ENCODE measurements around the gene GATA6.
A peak's percentile ranks its signal among the peaks of the same experiment; 100 is the strongest.

The GATA6 gene

GRCh38 chr18:22171258-22172119, 2.1 kb downstream of the GATA6 start:
- Histone ChIP-seq H4K91ac (ENCODE audit: low read depth, low read length, poor library complexity) (no peak overlapping the region), H3K27me3 (ENCODE audit: control insufficient read depth in 3 of 3, insufficient read depth in 3 of 3, low read depth in 1 of 3, low read length in 3 of 3) (peaks cover 59 to 100% (median 94%) of the 10 kb centered on the region in 3 experiments), H2AFZ (ENCODE audit: low read length) (peak overlapping the region; percentile 94), H3K4me3 (ENCODE audit: low read length in 2 of 2) (peak overlapping the region in 1 of 2 donors; percentile 36), H2BK5ac (ENCODE audit: low read length) (peak overlapping the region; percentile 19), H3K23ac (ENCODE audit: low read depth, low read length, poor library complexity) (peak overlapping the region; percentile 100), H3K9me3 (replicated peaks in 1 of 2; ENCODE audit: control insufficient read depth in 2 of 2, insufficient read depth in 1 of 2, low read depth in 1 of 2, low read length in 2 of 2) (peaks cover 0 to 10% of the 10 kb centered on the region in 2 donors), H2AK5ac (ENCODE audit: low read depth, low read length) (peak overlapping the region; percentile 59), H3K36me3 (replicated peaks in 1 of 2; ENCODE audit: control insufficient read depth in 2 of 2, insufficient read depth in 2 of 2, low read length in 2 of 2) (no peaks in the 10 kb centered on the region), H4K8ac (ENCODE audit: low read depth, low read length) (no peak overlapping the region), H3K4me2 (ENCODE audit: insufficient read depth, low read length, poor library complexity, severe bottlenecking) (peak overlapping the region; percentile 43), H2BK12ac (ENCODE audit: low read length) (no peak overlapping the region), H3K27ac (replicated peaks; ENCODE audit: low read length) (no peak overlapping the region), H3K9ac (ENCODE audit: low read depth, low read length, poor library complexity) (peak overlapping the region; percentile 77), H3K14ac (ENCODE audit: low read length) (no peak overlapping the region), H3K4me1 (ENCODE audit: control insufficient read depth in 2 of 2, insufficient read depth in 1 of 2, low read depth in 1 of 2, low read length in 2 of 2) (peaks cover 0 to 14% of the 10 kb centered on the region in 2 donors), H3K79me1 (ENCODE audit: low read depth, low read length) (peaks cover 1% of the 10 kb centered on the region), H3K18ac (ENCODE audit: low read length) (peak overlapping the region; percentile 92), H3K4ac (ENCODE audit: low read length) (no peak overlapping the region), H2BK120ac (ENCODE audit: low read depth, low read length) (no peak overlapping the region), H2BK15ac (ENCODE audit: low read length) (peak overlapping the region; percentile 80)
- no peak for DNase-seq (ENCODE audit: low spot score)
- WGBS, 2 donors (ENCODE audit: extremely low coverage in 2 of 2, insufficient read length in 2 of 2, insufficient replicate concordance in 1 of 2): no CpG with 5 or more reads among the region's 120 CpGs

DNA sequence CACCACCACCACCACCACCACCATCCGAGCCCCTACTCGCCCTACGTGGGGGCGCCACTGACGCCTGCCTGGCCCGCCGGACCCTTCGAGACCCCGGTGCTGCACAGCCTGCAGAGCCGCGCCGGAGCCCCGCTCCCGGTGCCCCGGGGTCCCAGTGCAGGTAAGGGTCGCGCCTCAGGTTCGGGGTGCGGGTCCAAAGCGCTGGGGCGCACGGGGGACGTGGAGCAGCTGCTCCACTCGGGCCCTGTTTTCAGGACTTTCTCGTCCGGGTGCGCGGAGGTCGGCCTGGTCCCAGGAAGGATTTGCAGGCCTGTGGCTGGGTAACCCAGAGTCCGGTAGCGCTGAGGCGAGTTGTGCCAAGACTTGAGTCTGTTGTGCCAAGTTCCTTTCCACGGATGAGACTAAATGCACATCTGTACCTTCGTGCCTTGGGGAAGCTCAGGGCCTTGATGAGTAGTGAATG, 2.8 kb downstream of the GATA6 start:
- no peak overlapping the region for H3K14ac ChIP-seq (ENCODE audit: low read length)
- no peak overlapping the region for H4K91ac ChIP-seq (ENCODE audit: low read depth, low read length, poor library complexity)
- no peaks in the 10 kb centered on the region for H3K36me3 ChIP-seq (replicated peaks in 1 of 2; ENCODE audit: control insufficient read depth in 2 of 2, insufficient read depth in 2 of 2, low read length in 2 of 2)
- peaks cover 0 to 14% of the 10 kb centered on the region in 2 donors for H3K4me1 ChIP-seq (ENCODE audit: control insufficient read depth in 2 of 2, insufficient read depth in 1 of 2, low read depth in 1 of 2, low read length in 2 of 2)
- H3K4me2 ChIP-seq (ENCODE audit: insufficient read depth, low read length, poor library complexity, severe bottlenecking): peak overlapping the region; percentile 40
- no CpG with 5 or more reads among the region's 34 CpGs for WGBS, 2 donors (ENCODE audit: extremely low coverage in 2 of 2, insufficient read length in 2 of 2, insufficient replicate concordance in 1 of 2)
- H3K4ac ChIP-seq (ENCODE audit: low read length): no peak overlapping the region
- H3K4me3 ChIP-seq (ENCODE audit: low read length in 2 of 2): peak overlapping the region in 1 of 2 donors; percentile 29
- peaks cover 0 to 10% of the 10 kb centered on the region in 2 donors for H3K9me3 ChIP-seq (replicated peaks in 1 of 2; ENCODE audit: control insufficient read depth in 2 of 2, insufficient read depth in 1 of 2, low read depth in 1 of 2, low read length in 2 of 2)
- H2BK120ac ChIP-seq (ENCODE audit: low read depth, low read length): no peak overlapping the region
- H3K27me3 ChIP-seq (ENCODE audit: control insufficient read depth in 3 of 3, insufficient read depth in 3 of 3, low read depth in 1 of 3, low read length in 3 of 3): peaks cover 62 to 100% (median 94%) of the 10 kb centered on the region in 3 experiments
- no peak overlapping the region for H2BK15ac ChIP-seq (ENCODE audit: low read length)
- DNase-seq (ENCODE audit: low spot score): no peak
- peak overlapping the region; percentile 97 for H3K23ac ChIP-seq (ENCODE audit: low read depth, low read length, poor library complexity)
- H2BK5ac ChIP-seq (ENCODE audit: low read length): no peak overlapping the region
- H3K9ac ChIP-seq (ENCODE audit: low read depth, low read length, poor library complexity): no peak overlapping the region
- no peak overlapping the region for H3K27ac ChIP-seq (replicated peaks; ENCODE audit: low read length)
- H2BK12ac ChIP-seq (ENCODE audit: low read length): no peak overlapping the region
- H3K18ac ChIP-seq (ENCODE audit: low read length): peak overlapping the region; percentile 80
- H2AK5ac ChIP-seq (ENCODE audit: low read depth, low read length): no peak overlapping the region
- H4K8ac ChIP-seq (ENCODE audit: low read depth, low read length): no peak overlapping the region
- peaks cover 1% of the 10 kb centered on the region for H3K79me1 ChIP-seq (ENCODE audit: low read depth, low read length)
- no peak overlapping the region for H2AFZ ChIP-seq (ENCODE audit: low read length)

DNA sequence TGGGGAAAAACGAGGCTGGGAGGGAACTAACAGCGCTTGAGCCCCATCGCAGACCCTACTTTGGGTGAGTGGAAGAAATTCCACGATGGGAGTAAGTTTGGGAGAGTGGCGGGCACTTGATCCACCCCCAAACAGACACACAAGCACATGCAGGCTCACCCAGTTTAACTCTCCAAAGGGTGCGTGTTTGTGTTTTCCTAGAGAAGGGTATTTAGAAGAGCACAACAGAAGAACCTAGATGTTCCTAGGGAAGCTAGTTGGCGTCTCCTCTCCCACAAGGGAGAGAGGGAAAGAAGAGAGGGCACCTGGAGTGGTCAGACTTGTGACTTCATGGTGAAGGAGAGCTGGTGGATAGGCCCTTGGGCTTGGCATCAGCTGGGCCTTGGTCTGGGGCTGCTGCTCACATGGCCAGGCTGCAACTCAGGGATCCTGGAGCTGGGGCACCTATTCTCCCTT, 3.2 kb downstream of the GATA6 start:
- no peak overlapping the region for H3K27ac ChIP-seq (replicated peaks; ENCODE audit: low read length)
- H3K4me1 ChIP-seq (ENCODE audit: control insufficient read depth in 2 of 2, insufficient read depth in 1 of 2, low read depth in 1 of 2, low read length in 2 of 2): peaks cover 0 to 14% of the 10 kb centered on the region in 2 donors
- H3K4me3 ChIP-seq (ENCODE audit: low read length in 2 of 2): peak overlapping the region in 1 of 2 donors; percentile 29
- peaks cover 0 to 10% of the 10 kb centered on the region in 2 donors for H3K9me3 ChIP-seq (replicated peaks in 1 of 2; ENCODE audit: control insufficient read depth in 2 of 2, insufficient read depth in 1 of 2, low read depth in 1 of 2, low read length in 2 of 2)
- peak overlapping the region; percentile 97 for H3K23ac ChIP-seq (ENCODE audit: low read depth, low read length, poor library complexity)
- no peak overlapping the region for H2BK120ac ChIP-seq (ENCODE audit: low read depth, low read length)
- H3K79me1 ChIP-seq (ENCODE audit: low read depth, low read length): peaks cover 1% of the 10 kb centered on the region
- no peak for DNase-seq (ENCODE audit: low spot score)
- H2BK5ac ChIP-seq (ENCODE audit: low read length): no peak overlapping the region
- H2AK5ac ChIP-seq (ENCODE audit: low read depth, low read length): no peak overlapping the region
- no peak overlapping the region for H2BK12ac ChIP-seq (ENCODE audit: low read length)
- no peak overlapping the region for H3K18ac ChIP-seq (ENCODE audit: low read length)
- no peak overlapping the region for H4K91ac ChIP-seq (ENCODE audit: low read depth, low read length, poor library complexity)
- no peaks in the 10 kb centered on the region for H3K36me3 ChIP-seq (replicated peaks in 1 of 2; ENCODE audit: control insufficient read depth in 2 of 2, insufficient read depth in 2 of 2, low read length in 2 of 2)
- H3K4ac ChIP-seq (ENCODE audit: low read length): no peak overlapping the region
- H3K27me3 ChIP-seq (ENCODE audit: control insufficient read depth in 3 of 3, insufficient read depth in 3 of 3, low read depth in 1 of 3, low read length in 3 of 3): peaks cover 58 to 100% (median 94%) of the 10 kb centered on the region in 3 experiments
- no CpG with 5 or more reads among the region's 7 CpGs for WGBS, 2 donors (ENCODE audit: extremely low coverage in 2 of 2, insufficient read length in 2 of 2, insufficient replicate concordance in 1 of 2)
- no peak overlapping the region for H3K4me2 ChIP-seq (ENCODE audit: insufficient read depth, low read length, poor library complexity, severe bottlenecking)
- no peak overlapping the region for H3K9ac ChIP-seq (ENCODE audit: low read depth, low read length, poor library complexity)
- no peak overlapping the region for H3K14ac ChIP-seq (ENCODE audit: low read length)
- no peak overlapping the region for H4K8ac ChIP-seq (ENCODE audit: low read depth, low read length)
- H2BK15ac ChIP-seq (ENCODE audit: low read length): no peak overlapping the region
- no peak overlapping the region for H2AFZ ChIP-seq (ENCODE audit: low read length)
